Middle frontal gyrus (tissue), 1 donor: ENCODE results near the gene TEKT2.

Experiments used
- DNase-seq: peaks from one replicate; pipeline ENCODE4 v3.0.0-alpha.2; 2015; ENCODE audit warnings: low spot score; ENCODE audit errors: extremely low spot score

Gene TEKT2

DNA sequence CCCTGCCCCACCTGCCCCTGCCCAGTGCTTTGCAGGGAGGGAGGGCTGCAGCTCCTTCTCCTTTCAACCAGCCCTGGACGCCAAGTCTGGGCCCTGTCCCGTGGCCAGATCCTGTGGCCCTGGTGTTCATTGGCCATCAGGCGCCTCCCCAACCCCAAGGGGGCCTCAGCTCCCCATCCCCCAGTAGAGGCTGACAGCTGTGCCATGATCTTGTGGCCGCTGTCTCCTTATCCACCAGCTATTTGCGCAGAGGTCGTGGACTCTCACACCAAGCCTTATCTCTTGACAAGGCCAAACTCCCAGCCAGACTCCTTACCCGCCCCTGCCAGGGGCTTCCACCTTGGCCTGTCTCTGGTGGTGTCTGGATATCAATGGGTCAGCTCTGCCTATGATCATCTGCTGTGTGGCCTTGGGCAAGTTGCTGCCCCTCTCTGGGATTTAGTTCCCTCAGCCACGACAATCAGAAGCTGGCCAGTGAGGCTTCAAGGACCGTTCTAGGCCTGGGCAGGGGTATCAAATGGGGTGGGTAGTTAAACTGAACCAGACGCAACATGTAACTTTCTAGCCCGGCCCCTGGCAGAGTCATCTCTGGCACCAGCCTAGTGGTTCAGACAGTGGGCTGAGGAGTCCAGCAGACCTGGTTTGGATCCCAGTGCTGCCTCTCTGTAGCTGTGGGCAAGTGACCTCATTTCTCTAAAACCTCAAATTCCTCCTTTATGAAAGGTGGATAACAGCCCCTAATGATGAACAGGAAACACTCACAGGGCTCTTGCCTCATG, 44.4 kb downstream of the TEKT2 start:
- no peak for DNase-seq

DNA sequence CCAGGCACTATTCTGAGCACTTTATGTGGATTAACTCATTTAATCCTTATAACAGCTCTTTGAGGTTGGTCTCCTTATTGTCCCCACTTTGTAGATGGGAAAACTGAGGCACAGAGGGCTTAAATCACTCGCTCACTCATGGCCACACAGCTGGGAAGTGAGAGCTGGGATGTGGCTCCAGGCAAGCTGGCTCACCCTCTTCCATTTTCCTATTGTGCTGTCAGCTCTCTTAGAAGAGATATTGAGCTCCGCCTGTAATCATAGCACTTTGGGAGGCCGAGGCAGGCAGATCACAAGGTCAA, 45.0 kb downstream of the TEKT2 start:
- no peak for DNase-seq

DNA sequence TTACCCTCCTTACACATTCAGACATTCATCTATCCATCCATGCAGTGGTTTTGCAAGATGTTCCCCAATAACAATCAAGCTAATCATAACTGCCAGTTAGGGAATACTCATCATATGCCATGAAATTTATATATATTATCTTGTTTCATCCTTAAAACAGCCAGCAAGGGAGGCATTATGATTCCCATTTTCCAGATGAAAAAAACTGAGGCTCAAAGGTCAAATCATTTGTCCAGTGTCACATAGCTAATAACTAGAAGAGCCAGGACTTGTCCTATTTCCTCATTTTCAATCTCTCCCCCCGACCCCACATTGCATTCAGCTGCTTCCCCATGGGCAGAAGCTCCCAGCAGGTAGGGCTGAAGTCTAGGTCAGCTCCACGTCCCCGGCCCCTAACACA, 48.1 kb downstream of the TEKT2 start:
- DNase-seq: no peak

GRCh38 chr1:36133484-36133883, 49.6 kb downstream of the TEKT2 start:
- DNase-seq: no peak

DNA sequence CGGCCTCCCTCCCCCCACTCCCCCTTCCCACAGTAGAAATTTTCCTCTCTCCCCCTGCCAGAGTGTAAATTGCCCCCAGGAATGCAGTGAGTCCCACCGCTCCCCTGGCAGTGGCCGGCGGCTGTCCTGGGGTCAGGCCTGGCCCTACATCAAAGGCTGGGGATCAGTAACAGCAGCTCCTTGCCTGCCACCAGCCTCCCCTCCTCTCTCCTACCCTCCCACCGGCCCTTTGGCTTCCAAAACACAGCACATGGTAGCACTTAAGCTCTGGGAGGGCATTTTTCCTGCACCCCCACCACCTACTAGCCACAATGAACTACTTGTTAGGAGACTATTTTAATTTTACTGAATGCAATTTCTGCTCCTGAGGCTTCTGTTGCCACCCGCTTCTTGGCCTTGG, 50.1 kb downstream of the TEKT2 start:
- DNase-seq: no peak

GRCh38 chr1:36134505-36135329, 50.8 kb downstream of the TEKT2 start:
- DNase-seq: no peak

DNA sequence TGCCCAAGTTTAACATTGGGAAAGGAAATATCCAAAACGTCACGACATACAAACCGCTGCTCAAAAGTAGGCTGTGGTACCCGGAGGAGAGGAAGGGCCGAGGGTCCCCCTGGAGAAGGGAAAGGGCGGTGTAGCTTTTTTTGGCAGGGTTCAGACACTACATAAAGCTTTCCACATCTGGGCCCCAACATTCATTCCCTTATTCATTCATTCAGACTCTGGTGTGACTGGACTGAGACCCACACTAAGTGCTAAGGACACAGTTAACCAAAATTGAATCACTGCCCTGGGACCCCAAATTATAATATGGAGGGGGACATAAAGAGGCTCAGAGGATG, 51.4 kb downstream of the TEKT2 start:
- no peak for DNase-seq

DNA sequence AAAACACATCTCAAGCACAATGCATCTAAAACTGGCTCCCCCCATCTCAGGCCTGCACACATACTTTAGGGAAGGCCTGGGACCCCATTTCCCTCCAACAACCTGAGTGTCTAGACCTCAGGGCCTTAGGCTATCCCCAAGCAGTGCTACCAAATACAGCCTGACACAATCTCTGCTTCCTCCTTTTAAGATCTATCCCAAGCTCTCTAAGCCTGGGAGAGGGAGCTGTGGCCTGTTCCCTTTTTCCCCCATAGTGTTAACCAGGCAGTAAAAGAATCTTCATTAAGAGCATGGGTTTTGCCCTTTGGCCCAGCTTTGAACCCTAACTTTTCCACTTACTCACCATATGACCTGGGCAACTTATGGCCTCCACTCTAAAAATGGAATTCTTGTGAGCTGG, 51.9 kb downstream of the TEKT2 start:
- DNase-seq: no peak

- no peak for DNase-seq
Measured at GRCh38 chr1:36136535-36136934, 52.6 kb downstream of the TEKT2 start.

DNA sequence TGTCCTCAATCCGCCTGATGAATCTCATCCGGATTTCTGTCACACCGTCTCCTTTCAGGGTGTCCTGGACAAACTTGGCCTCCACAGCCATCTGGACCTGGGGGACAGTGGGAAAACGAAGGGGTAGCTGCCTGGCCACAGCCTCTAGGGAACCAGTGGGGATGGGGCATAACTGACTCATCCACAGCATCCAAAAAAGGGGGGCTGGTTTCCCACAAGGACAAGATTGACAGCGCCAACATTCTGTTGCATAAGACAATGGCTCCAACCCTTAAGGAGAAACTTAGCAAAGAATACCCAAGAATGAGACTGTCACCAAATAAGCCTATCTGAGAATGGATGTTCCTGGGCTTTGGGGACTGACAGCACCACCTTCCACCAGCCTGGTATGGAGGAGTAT, 53.3 kb downstream of the TEKT2 start:
- DNase-seq: no peak

GRCh38 chr1:36137776-36138175, 53.9 kb downstream of the TEKT2 start:
- DNase-seq: no peak
